K562 (cell line): ENCODE measurements around the gene CTDSPL. TPM values are rescaled to one million over a fixed set of nuclear protein-coding genes. Genes with fewer than 3 reads are reported as not detected.

Source experiments
- CTBP1 ChIP-seq: fragments of 450-650 bp; IDR thresholded peaks from 2 replicates; pipeline ENCODE4 v1.6.1; 2016; ENCODE audit warnings: borderline replicate concordance
- CTCFL ChIP-seq: IDR thresholded peaks from 2 replicates; pipeline ENCODE4 v1.6.1; 2011; ENCODE audit warnings: borderline replicate concordance, low read depth, mild to moderate bottlenecking, moderate library complexity, low read length; ENCODE audit not compliant: insufficient read depth, poor library complexity, severe bottlenecking
- CXXC5 ChIP-seq: fragments of 250-450 bp; sonication (Bioruptor Pico); IDR thresholded peaks from 2 replicates; pipeline ENCODE4 v1.8.0; 2022; ENCODE audit warnings: inconsistent platforms, mild to moderate bottlenecking, moderate library complexity
- DIDO1 ChIP-seq: fragments of 450-650 bp; IDR thresholded peaks from 2 replicates; pipeline ENCODE4 v1.6.1; 2016; ENCODE audit warnings: low read depth, missing biosample characterization, missing genetic modification characterization
- FOSL1 ChIP-seq: fragments of 200-800 bp; sonication (Bioruptor generic); conservative IDR thresholded peaks from 2 replicates; pipeline ENCODE4 v1.6.1; 2016; ENCODE audit warnings: missing genetic modification characterization, missing compliant biosample characterization
- HDAC3 ChIP-seq: fragments of 450-650 bp; IDR thresholded peaks from 2 replicates; pipeline ENCODE4 v1.6.1; 2018; ENCODE audit warnings: borderline replicate concordance, mild to moderate bottlenecking, moderate library complexity; ENCODE audit not compliant: partially characterized antibody
- HSF4 ChIP-seq: fragments of 250-450 bp; sonication (Bioruptor Pico); IDR thresholded peaks from 2 replicates; pipeline ENCODE4 v2.1.2; 2022; ENCODE audit warnings: mild to moderate bottlenecking, moderate library complexity, borderline replicate concordance
- KHSRP ChIP-seq: fragments of 450-650 bp; IDR thresholded peaks from 2 replicates; pipeline ENCODE4 v1.6.1; 2017
- LEF1 ChIP-seq: fragments of 450-650 bp; IDR thresholded peaks from 2 replicates; pipeline ENCODE4 v1.6.1; 2016; ENCODE audit warnings: mild to moderate bottlenecking
- MNT ChIP-seq, 2 experiments: fragments of 450-650 bp; conservative IDR thresholded peaks; 2 replicates each; pipeline ENCODE4 v1.6.1; 2017; ENCODE audit warnings: mild to moderate bottlenecking in 2 of 2, moderate library complexity in 2 of 2
- MTA2 ChIP-seq: fragments of 450-650 bp; IDR thresholded peaks from 2 replicates; pipeline ENCODE4 v1.6.1; 2016; ENCODE audit warnings: low read depth
- MYNN ChIP-seq, 2 experiments: sonication (generic); formaldehyde crosslinking in 1 of 2; IDR thresholded peaks; 2 replicates each; pipeline versions ENCODE4 v1.5.0 to v1.6.1; 2016 to 2020; ENCODE audit warnings: antibody characterized with exemption in 1 of 2, missing genetic modification reagents in 1 of 2
- NCOA2 ChIP-seq, 2 experiments: fragments of 450-650 bp; IDR thresholded peaks; 2 replicates each; pipeline ENCODE4 v1.6.1; 2018; ENCODE audit warnings: mild to moderate bottlenecking in 2 of 2, moderate library complexity in 1 of 2; ENCODE audit not compliant: partially characterized antibody in 2 of 2
- PHB2 ChIP-seq: fragments of 450-650 bp; IDR thresholded peaks from 2 replicates; pipeline ENCODE4 v1.6.1; 2017; ENCODE audit warnings: low read depth
- RAD51 ChIP-seq: fragments of 450-650 bp; IDR thresholded peaks from 2 replicates; pipeline ENCODE4 v1.7.1; 2016; ENCODE audit warnings: low read depth, mild to moderate bottlenecking, borderline replicate concordance
- RHOXF2B ChIP-seq: fragments of 250-450 bp; sonication (Bioruptor Pico); conservative IDR thresholded peaks from 2 replicates; pipeline ENCODE4 v1.5.1; 2021
- TAF15 ChIP-seq: fragments of 200-400 bp; formaldehyde crosslinking; IDR thresholded peaks from 2 replicates; pipeline ENCODE4 v1.6.1; 2017; ENCODE audit warnings: mild to moderate bottlenecking, low read depth, low read length, moderate library complexity
- YBX1 ChIP-seq: fragments of 450-650 bp; IDR thresholded peaks from 2 replicates; pipeline ENCODE4 v1.7.1; 2016; ENCODE audit warnings: mild to moderate bottlenecking
- ZNF3 ChIP-seq: fragments of 250-450 bp; sonication (Bioruptor Pico); IDR thresholded peaks from 2 replicates; pipeline ENCODE4 v1.5.0; 2021; ENCODE audit warnings: mild to moderate bottlenecking, moderate library complexity
- polyA plus RNA-seq, 8 experiments: library from polyadenylated mRNA; depleted of rRNA in 4 of 8; stranded (reverse) in 5 of 8; unstranded in 3 of 8; fragments of >200 nt; fragmentation: Nextera tagmentation in 2 of 8; fragmentation: Illumina TruSeq in 1 of 8; extraction: Ambion mirVana in 2 of 8; extraction: Trizol in 1 of 8; gene quantifications; 2 replicates each; pipeline versions ENCODE4 v1.2.1 to v1.2.3, GENCODE V29; 2011 to 2014; ENCODE audit warnings: inconsistent platforms in 1 of 8, missing spikeins in 1 of 8
- total RNA-seq, 7 experiments: library from RNA; depleted of rRNA in 6 of 7; stranded (reverse); fragments of >200 nt in 6 of 7; fragmentation: Illumina TruSeq in 2 of 7; extraction: Trizol in 2 of 7; gene quantifications; 2 replicates each; pipeline versions ENCODE4 v1.2.1 to v1.2.3, GENCODE V29; 2011 to 2021; ENCODE audit warnings: low replicate concordance in 1 of 7
- TF ChIP-seq, protein P1 (sequence below): sonication (generic); formaldehyde crosslinking; IDR thresholded peaks from 2 replicates; pipeline ENCODE4 v1.8.1; 2023; ENCODE audit warnings: mild to moderate bottlenecking, missing genetic modification reagents
- TF ChIP-seq, protein P2 (sequence below): sonication (generic); formaldehyde crosslinking; IDR thresholded peaks from 2 replicates; pipeline ENCODE4 v1.8.0; 2022; ENCODE audit warnings: missing genetic modification reagents, mild to moderate bottlenecking, borderline replicate concordance

CTDSPL gene
- total and polyA plus RNA-seq, 9 of the 15 experiments (the other 6 are each of a cell fraction or from before 2014, with no cell fraction given) = 5.1 to 19.3 (median 11.3) TPM

GRCh38 chr3:37855363-37855970 is 6.2 kb upstream of the CTDSPL start (continued):
- TF ChIP-seq TAF15 (no peak), ZNF3 (CRISPR knock-in tag) (no peak), HDAC3 (no peak), MTA2 (no peak), KHSRP (no peak), RHOXF2B (CRISPR knock-in tag) (no peak), CTBP1 (peak; percentile 64), YBX1 (no peak), LEF1 (no peak), HSF4 (CRISPR knock-in tag) (no peak), PHB2 (no peak), NCOA2 (IDR thresholded peaks at IDR 0.05; ENCODE audit: partially characterized antibody in 2 of 2) (no peak), CXXC5 (no peak), CTCFL (peak; percentile 18), FOSL1 (no peak), DIDO1 (tag) (no peak), MNT (conservative IDR thresholded peaks at IDR 0.05) (no peak), RAD51 (no peak), MYNN (IDR thresholded peaks at IDR 0.05) (0 out of 2 replicates have a peak, but pooled peaks have one; percentile 34), MYNN (CRISPR knock-in tag; IDR thresholded peaks at IDR 0.05) (no peak)
- TF ChIP-seq, protein P1, sequence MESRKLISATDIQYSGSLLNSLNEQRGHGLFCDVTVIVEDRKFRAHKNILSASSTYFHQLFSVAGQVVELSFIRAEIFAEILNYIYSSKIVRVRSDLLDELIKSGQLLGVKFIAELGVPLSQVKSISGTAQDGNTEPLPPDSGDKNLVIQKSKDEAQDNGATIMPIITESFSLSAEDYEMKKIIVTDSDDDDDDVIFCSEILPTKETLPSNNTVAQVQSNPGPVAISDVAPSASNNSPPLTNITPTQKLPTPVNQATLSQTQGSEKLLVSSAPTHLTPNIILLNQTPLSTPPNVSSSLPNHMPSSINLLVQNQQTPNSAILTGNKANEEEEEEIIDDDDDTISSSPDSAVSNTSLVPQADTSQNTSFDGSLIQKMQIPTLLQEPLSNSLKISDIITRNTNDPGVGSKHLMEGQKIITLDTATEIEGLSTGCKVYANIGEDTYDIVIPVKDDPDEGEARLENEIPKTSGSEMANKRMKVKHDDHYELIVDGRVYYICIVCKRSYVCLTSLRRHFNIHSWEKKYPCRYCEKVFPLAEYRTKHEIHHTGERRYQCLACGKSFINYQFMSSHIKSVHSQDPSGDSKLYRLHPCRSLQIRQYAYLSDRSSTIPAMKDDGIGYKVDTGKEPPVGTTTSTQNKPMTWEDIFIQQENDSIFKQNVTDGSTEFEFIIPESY (CRISPR knock-in tag) = no peak
- TF ChIP-seq, protein P2, sequence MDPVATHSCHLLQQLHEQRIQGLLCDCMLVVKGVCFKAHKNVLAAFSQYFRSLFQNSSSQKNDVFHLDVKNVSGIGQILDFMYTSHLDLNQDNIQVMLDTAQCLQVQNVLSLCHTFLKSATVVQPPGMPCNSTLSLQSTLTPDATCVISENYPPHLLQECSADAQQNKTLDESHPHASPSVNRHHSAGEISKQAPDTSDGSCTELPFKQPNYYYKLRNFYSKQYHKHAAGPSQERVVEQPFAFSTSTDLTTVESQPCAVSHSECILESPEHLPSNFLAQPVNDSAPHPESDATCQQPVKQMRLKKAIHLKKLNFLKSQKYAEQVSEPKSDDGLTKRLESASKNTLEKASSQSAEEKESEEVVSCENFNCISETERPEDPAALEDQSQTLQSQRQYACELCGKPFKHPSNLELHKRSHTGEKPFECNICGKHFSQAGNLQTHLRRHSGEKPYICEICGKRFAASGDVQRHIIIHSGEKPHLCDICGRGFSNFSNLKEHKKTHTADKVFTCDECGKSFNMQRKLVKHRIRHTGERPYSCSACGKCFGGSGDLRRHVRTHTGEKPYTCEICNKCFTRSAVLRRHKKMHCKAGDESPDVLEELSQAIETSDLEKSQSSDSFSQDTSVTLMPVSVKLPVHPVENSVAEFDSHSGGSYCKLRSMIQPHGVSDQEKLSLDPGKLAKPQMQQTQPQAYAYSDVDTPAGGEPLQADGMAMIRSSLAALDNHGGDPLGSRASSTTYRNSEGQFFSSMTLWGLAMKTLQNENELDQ (CRISPR knock-in tag) = no peak
